SK-N-SH treated with all-trans-retinoic acid at 6 μM for 48 hours (cell line): Measurements from ENCODE around the gene TMEM132C.

Experiments
- ESRRG ChIP-seq: fragments of 250-450 bp; sonication (Bioruptor Pico); IDR thresholded peaks from 2 replicates; pipeline ENCODE4 v1.6.1; 2021; ENCODE audit warnings: mild to moderate bottlenecking
- PATZ1 ChIP-seq: fragments of 250-450 bp; sonication (Bioruptor Pico); IDR thresholded peaks from 2 replicates; pipeline ENCODE4 v1.8.0; 2020; ENCODE audit warnings: mild to moderate bottlenecking, moderate library complexity, borderline replicate concordance
- TOX ChIP-seq: fragments of 250-450 bp; sonication (Bioruptor Pico); IDR thresholded peaks from 2 replicates; pipeline ENCODE4 v1.8.0; 2021; ENCODE audit warnings: mild to moderate bottlenecking, moderate library complexity, borderline replicate concordance
- ZFP3 ChIP-seq: fragments of 250-450 bp; sonication (Bioruptor Pico); IDR thresholded peaks from 2 replicates; pipeline ENCODE4 v1.5.0; 2020; ENCODE audit warnings: mild to moderate bottlenecking, moderate library complexity
- ZNF70 ChIP-seq: fragments of 450-650 bp; formaldehyde crosslinking; IDR thresholded peaks from 2 replicates; pipeline ENCODE4 v1.5.0; 2020; ENCODE audit warnings: mild to moderate bottlenecking, moderate library complexity

GRCh38 chr12:128626808-128627320 is 359.9 kb downstream of the TMEM132C start:
- TF ChIP-seq ZNF70 = no peak
- no peak for TF ChIP-seq TOX
- TF ChIP-seq ZFP3 = no peak
- no peak for TF ChIP-seq ESRRG
- no peak for TF ChIP-seq PATZ1
